Gastroesophageal sphincter (tissue), 4 donors: ENCODE data around the gene VWA5A. TPM values are rescaled to one million over a fixed set of nuclear protein-coding genes. Genes with fewer than 3 reads are reported as not detected.

Experiments
- ATAC-seq: fragments of 150-250 bp; one replicate; pipeline ENCODE4 v1.9.1; 2016; ENCODE audit warnings: mild to moderate bottlenecking, moderate library complexity
- H3K27ac ChIP-seq, 4 donors: fragments of 200-600 bp; sonication (generic) in 3 of 4; 1 replicate in 3 of 4; 2 replicates in 1 of 4; pipeline ENCODE4 v1.5.1; 2016 to 2019
- H3K27me3 ChIP-seq: fragments of 200-600 bp; sonication (generic); one replicate; pipeline ENCODE4 v1.5.1; 2019
- H3K36me3 ChIP-seq, 2 donors: fragments of 200-600 bp; sonication (generic); one replicate each; pipeline ENCODE4 v1.5.1; 2019; ENCODE audit warnings: control low read depth in 1 of 2
- H3K4me1 ChIP-seq, 3 donors: fragments of 200-600 bp; sonication (generic); 1 replicate in 2 of 3; 2 replicates in 1 of 3; pipeline ENCODE4 v1.5.1; 2016 to 2019; ENCODE audit warnings: control low read depth in 2 of 3
- H3K4me3 ChIP-seq, 2 donors: fragments of 200-600 bp; sonication (generic); one replicate each; pipeline ENCODE4 v1.5.1; 2019; ENCODE audit warnings: mild to moderate bottlenecking in 1 of 2, moderate library complexity in 1 of 2
- H3K9me3 ChIP-seq, 3 donors: fragments of 200-600 bp; sonication (generic); one replicate each; pipeline ENCODE4 v1.5.1; 2017 to 2019; ENCODE audit warnings: control low read depth in 2 of 3
- EP300 ChIP-seq: sonication (generic); formaldehyde crosslinking; IDR thresholded peaks from one replicate; pipeline ENCODE4 v1.6.1; 2017; ENCODE audit warnings: antibody characterized with exemption, mild to moderate bottlenecking
- POLR2A ChIP-seq, 2 donors: fragments of 450-650 bp; IDR thresholded peaks; one replicate each; pipeline ENCODE4 v1.6.1; 2017; ENCODE audit warnings: antibody characterized with exemption in 2 of 2, mild to moderate bottlenecking in 2 of 2, moderate library complexity in 1 of 2
- POLR2AphosphoS5 ChIP-seq: sonication (generic); formaldehyde crosslinking; IDR thresholded peaks from one replicate; pipeline ENCODE4 v1.6.1; 2017; ENCODE audit warnings: antibody characterized with exemption
- WGBS, 2 donors: methylation state at CpG; one replicate each; pipeline ENCODE4 v1.1.5; 2018; ENCODE audit warnings: low coverage in 1 of 2; 5-methylcytosine and 5-hydroxymethylcytosine counted together
- total RNA-seq, 4 donors: library from RNA; depleted of rRNA; stranded (reverse); fragments of >200 nt; gene quantifications; one replicate each; pipeline ENCODE4 v1.1.0, GENCODE V29; 2016
- TF ChIP-seq, protein P1 (sequence below), 4 experiments: fragments of 200-600 bp in 2 of 4; fragments of 450-650 bp in 2 of 4; sonication (generic) in 1 of 4; IDR thresholded peaks; one replicate each; pipeline ENCODE4 v1.5.1; 2017 to 2019; ENCODE audit warnings: antibody characterized with exemption in 4 of 4, mild to moderate bottlenecking in 2 of 4, moderate library complexity in 2 of 4

VWA5A gene
- total RNA-seq, 4 donors from 2014 or later: 13.4 to 23.0 (median 18.6) TPM

- H3K27ac ChIP-seq: no peak overlapping the region
- TF ChIP-seq POLR2AphosphoS5 (no peak), EP300 (no peak), POLR2A (IDR thresholded peaks at IDR 0.05) (no peak)
- TF ChIP-seq, protein P1, sequence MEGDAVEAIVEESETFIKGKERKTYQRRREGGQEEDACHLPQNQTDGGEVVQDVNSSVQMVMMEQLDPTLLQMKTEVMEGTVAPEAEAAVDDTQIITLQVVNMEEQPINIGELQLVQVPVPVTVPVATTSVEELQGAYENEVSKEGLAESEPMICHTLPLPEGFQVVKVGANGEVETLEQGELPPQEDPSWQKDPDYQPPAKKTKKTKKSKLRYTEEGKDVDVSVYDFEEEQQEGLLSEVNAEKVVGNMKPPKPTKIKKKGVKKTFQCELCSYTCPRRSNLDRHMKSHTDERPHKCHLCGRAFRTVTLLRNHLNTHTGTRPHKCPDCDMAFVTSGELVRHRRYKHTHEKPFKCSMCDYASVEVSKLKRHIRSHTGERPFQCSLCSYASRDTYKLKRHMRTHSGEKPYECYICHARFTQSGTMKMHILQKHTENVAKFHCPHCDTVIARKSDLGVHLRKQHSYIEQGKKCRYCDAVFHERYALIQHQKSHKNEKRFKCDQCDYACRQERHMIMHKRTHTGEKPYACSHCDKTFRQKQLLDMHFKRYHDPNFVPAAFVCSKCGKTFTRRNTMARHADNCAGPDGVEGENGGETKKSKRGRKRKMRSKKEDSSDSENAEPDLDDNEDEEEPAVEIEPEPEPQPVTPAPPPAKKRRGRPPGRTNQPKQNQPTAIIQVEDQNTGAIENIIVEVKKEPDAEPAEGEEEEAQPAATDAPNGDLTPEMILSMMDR (IDR thresholded peaks at IDR 0.05): no peak
- 80 to 82% methylated on average over 1 to 3 of the region's 3 CpGs for WGBS, 2 donors
- H3K36me3 ChIP-seq: peaks cover 0 to 7% of the 10 kb centered on the region in 2 donors
- H3K4me1 ChIP-seq: no peaks in the 10 kb centered on the region
- no peaks in the 10 kb centered on the region for H3K9me3 ChIP-seq
- no peak for ATAC-seq
- H3K27me3 ChIP-seq: no peaks in the 10 kb centered on the region
- H3K4me3 ChIP-seq: no peak overlapping the region
Observed at GRCh38 chr11:124152770-124153407, 37.6 kb downstream of the VWA5A start.

DNA sequence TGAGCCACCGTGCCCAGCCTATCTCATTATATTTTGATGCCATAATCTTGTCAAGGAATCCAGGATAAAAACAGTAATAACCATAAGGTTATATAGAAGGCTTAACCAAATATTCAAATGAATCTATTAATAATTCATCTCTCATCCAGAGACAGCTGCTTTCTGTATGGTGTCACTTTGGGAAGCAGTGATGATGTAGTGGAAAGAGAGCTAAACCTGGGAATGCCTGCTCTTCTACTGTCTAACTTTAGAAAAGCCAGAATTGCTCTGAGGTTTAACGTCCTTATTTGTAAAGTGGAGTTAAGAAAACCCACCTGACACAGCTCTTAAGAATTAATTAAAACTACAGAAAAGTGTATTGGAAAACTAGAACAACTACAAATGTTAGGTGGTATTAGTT, 38.6 kb downstream of the VWA5A start:
- Histone ChIP-seq H3K36me3 (peaks cover 0 to 7% of the 10 kb centered on the region in 2 donors), H3K4me3 (no peak overlapping the region), H3K27ac (no peak overlapping the region), H3K4me1 (no peaks in the 10 kb centered on the region), H3K9me3 (no peaks in the 10 kb centered on the region), H3K27me3 (no peaks in the 10 kb centered on the region)
- TF ChIP-seq EP300 (no peak), POLR2A (IDR thresholded peaks at IDR 0.05) (no peak), POLR2AphosphoS5 (no peak)
- TF ChIP-seq, protein P1 (IDR thresholded peaks at IDR 0.05): no peak
- 54 to 75% methylated on average over 2 of the region's 2 CpGs for WGBS, 2 donors
- ATAC-seq: no peak

- no peak for ATAC-seq
- Histone ChIP-seq H3K36me3 (no peaks in the 10 kb centered on the region), H3K27me3 (no peaks in the 10 kb centered on the region), H3K9me3 (no peaks in the 10 kb centered on the region), H3K27ac (no peak overlapping the region), H3K4me1 (no peaks in the 10 kb centered on the region), H3K4me3 (no peak overlapping the region)
- TF ChIP-seq POLR2A (IDR thresholded peaks at IDR 0.05) (no peak), EP300 (no peak), POLR2AphosphoS5 (no peak)
- TF ChIP-seq, protein P1 (IDR thresholded peaks at IDR 0.05): no peak
Observed at GRCh38 chr11:124159481-124159880, 44.2 kb downstream of the VWA5A start.

DNA sequence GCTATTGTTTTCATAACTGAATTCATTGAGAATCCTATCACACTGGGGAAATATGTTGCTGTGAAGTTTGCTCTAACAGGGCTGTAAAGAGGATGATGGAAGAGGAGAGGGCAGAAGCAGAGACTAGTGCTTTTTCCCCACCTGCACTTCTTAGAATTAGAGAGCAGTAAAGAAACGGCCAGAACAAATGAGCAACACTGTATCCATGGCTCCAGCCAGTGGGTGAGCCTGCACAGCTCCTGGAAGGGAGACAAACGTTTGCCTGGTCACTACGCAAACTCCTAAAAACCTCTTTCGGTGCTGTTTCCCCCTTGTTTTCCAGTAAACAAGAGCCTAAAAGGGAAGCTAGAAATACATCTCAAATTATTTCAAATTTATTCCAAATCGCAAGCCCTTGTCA, 45.7 kb downstream of the VWA5A start:
- Histone ChIP-seq H3K4me3 (no peak overlapping the region), H3K4me1 (no peaks in the 10 kb centered on the region), H3K36me3 (no peaks in the 10 kb centered on the region), H3K9me3 (no peaks in the 10 kb centered on the region), H3K27me3 (no peaks in the 10 kb centered on the region), H3K27ac (no peak overlapping the region)
- 59 to 85% methylated on average over 4 to 5 of the region's 5 CpGs for WGBS, 2 donors
- TF ChIP-seq POLR2A (IDR thresholded peaks at IDR 0.05): no peak
- no peak for ATAC-seq

GRCh38 chr11:124167826-124168231, 52.6 kb downstream of the VWA5A start:
- Histone ChIP-seq H3K4me3 (no peak overlapping the region), H3K4me1 (no peaks in the 10 kb centered on the region), H3K27me3 (peaks cover 8% of the 10 kb centered on the region), H3K9me3 (no peaks in the 10 kb centered on the region), H3K27ac (no peak overlapping the region), H3K36me3 (no peaks in the 10 kb centered on the region)
- ATAC-seq: no peak
- WGBS, 2 donors: 28 to 41% methylated on average over 4 to 5 of the region's 7 CpGs
- TF ChIP-seq POLR2A (IDR thresholded peaks at IDR 0.05) (no peak), EP300 (no peak), POLR2AphosphoS5 (no peak)
- TF ChIP-seq, protein P1 (IDR thresholded peaks at IDR 0.05): no peak
